Measurements from ENCODE around the gene MBNL1.

GRCh38 chr3:152457500-152458375 lies 189.0 kb downstream of the MBNL1 start:
- TF ChIP-seq POLR2A (IDR thresholded peaks at IDR 0.05): no peak
- TF ChIP-seq, protein P1, sequence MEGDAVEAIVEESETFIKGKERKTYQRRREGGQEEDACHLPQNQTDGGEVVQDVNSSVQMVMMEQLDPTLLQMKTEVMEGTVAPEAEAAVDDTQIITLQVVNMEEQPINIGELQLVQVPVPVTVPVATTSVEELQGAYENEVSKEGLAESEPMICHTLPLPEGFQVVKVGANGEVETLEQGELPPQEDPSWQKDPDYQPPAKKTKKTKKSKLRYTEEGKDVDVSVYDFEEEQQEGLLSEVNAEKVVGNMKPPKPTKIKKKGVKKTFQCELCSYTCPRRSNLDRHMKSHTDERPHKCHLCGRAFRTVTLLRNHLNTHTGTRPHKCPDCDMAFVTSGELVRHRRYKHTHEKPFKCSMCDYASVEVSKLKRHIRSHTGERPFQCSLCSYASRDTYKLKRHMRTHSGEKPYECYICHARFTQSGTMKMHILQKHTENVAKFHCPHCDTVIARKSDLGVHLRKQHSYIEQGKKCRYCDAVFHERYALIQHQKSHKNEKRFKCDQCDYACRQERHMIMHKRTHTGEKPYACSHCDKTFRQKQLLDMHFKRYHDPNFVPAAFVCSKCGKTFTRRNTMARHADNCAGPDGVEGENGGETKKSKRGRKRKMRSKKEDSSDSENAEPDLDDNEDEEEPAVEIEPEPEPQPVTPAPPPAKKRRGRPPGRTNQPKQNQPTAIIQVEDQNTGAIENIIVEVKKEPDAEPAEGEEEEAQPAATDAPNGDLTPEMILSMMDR (IDR thresholded peaks at IDR 0.05): no peak

All from upper lobe of left lung (tissue), 4 donors.